Upper lobe of left lung (tissue), 6 donors: ENCODE data around the gene DCTN4. TPM values are rescaled to one million over a fixed set of nuclear protein-coding genes. Genes with fewer than 3 reads are reported as not detected.

Experiments used
- ATAC-seq, 2 donors: fragments of 200-7000 bp; cut with Tn5 transposase; one replicate each; pipeline ENCODE4 v1.9.1; 2022; ENCODE audit warnings: mild to moderate bottlenecking in 2 of 2, moderate library complexity in 2 of 2; ENCODE audit not compliant: low FRiP score in 2 of 2
- DNase-seq, 2 donors: peaks; one replicate each; pipeline ENCODE4 v3.0.0-alpha.2; 2019 to 2020
- H3K27ac ChIP-seq, 4 donors: fragments of 200-600 bp; sonication (generic); one replicate each; pipeline ENCODE4 v1.5.1; 2016 to 2019
- H3K27me3 ChIP-seq, 4 donors: fragments of 200-600 bp; sonication (generic); one replicate each; pipeline ENCODE4 v1.5.1; 2017 to 2019
- H3K36me3 ChIP-seq, 4 donors: fragments of 200-600 bp; sonication (generic); one replicate each; pipeline ENCODE4 v1.5.1; 2016 to 2019
- H3K4me1 ChIP-seq, 4 donors: fragments of 200-600 bp; sonication (generic); one replicate each; pipeline ENCODE4 v1.5.1; 2018 to 2019
- H3K4me3 ChIP-seq, 4 donors: fragments of 200-600 bp; sonication (generic); one replicate each; pipeline ENCODE4 v1.5.1; 2017 to 2019; ENCODE audit warnings: mild to moderate bottlenecking in 2 of 4, moderate library complexity in 1 of 4
- H3K9me3 ChIP-seq, 4 donors: fragments of 200-600 bp; sonication (generic); one replicate each; pipeline ENCODE4 v1.5.1; 2018 to 2019
- CTCF ChIP-seq, 6 experiments: fragments of 450-650 bp in 4 of 6; fragments of 200-600 bp in 2 of 6; sonication (generic) in 2 of 6; IDR thresholded peaks; one replicate each; pipeline ENCODE4 v1.5.1; 2016 to 2019; ENCODE audit warnings: antibody characterized with exemption in 6 of 6
- EP300 ChIP-seq, 4 donors: sonication (generic); formaldehyde crosslinking; IDR thresholded peaks; one replicate each; pipeline ENCODE4 v1.5.1; 2017; ENCODE audit warnings: antibody characterized with exemption in 4 of 4, control low read depth in 2 of 4
- POLR2A ChIP-seq, 4 donors: fragments of 450-650 bp; IDR thresholded peaks; one replicate each; pipeline ENCODE4 v1.5.1; 2016 to 2017; ENCODE audit warnings: antibody characterized with exemption in 4 of 4, mild to moderate bottlenecking in 2 of 4
- POLR2AphosphoS5 ChIP-seq, 2 donors: sonication (generic); formaldehyde crosslinking; IDR thresholded peaks; one replicate each; pipeline ENCODE4 v1.5.1; 2017; ENCODE audit warnings: antibody characterized with exemption in 2 of 2
- WGBS, 2 donors: methylation state at CpG; one replicate each; pipeline ENCODE4 v1.1.5; 2017 to 2018; 5-methylcytosine and 5-hydroxymethylcytosine counted together
- total RNA-seq, 6 donors: library from RNA; depleted of rRNA in 4 of 6; stranded (reverse); fragments of >200 nt in 4 of 6; gene quantifications; one replicate each; pipeline versions ENCODE4 v1.1.0 to v1.2.1, GENCODE V29; 2016 to 2021
- donor health status: DM: no; HTN: no; CAD: no; lungs with moderate emphysema.
- donor health status: DM: no; HTN: yes; CAD: no; lungs with severe emphysema.

The DCTN4 gene
- total RNA-seq, 6 donors from 2014 or later: 37.8 to 111 (median 71.4) TPM

DNA sequence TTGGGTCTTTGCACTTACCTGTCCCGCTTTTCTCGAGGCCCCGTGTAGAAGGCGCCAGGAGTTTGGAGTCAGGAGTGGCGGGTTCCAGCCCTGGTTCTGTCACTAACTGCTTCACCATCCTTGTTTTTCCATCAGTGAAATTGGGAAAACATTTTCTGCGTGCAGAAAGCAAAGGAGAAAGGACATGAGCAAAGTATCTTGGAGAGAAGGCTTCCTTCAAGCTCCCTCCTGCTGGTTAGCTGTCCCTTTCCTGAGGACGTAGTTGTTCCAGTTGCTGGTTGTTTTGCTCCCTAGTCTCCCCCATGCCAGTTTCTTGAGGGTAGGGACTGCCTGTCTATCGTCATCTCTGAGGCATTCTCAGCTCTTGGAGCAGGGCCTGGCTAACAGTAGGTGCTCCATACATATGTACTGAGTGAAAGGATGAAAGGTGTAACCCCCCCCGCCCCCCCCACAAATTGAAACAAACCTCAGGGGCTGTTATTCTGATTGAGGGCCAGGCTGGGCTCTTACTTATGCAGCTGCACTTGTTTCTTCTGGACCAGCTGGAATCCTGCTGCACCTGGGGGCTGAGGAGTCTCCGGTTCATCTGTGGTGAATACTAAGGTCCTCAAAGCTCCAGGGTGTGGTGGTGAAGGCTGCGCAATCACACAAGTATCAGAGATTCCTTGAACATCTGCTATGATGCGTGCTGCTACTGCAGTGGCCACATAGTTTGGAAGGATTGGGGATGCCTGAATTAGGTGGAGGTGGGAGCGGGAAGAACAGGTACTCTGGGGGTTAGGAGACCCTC, 20.8 kb upstream of the DCTN4 start:
- DNase-seq (no peak), ATAC-seq (no peak)
- no peaks in the 10 kb centered on the region for H3K36me3 ChIP-seq
- H3K4me3 ChIP-seq: peak overlapping the region; percentile 61 to 79 (median 74)
- no peaks in the 10 kb centered on the region for H3K9me3 ChIP-seq
- peak overlapping the region; percentile 84 to 95 (median 91) for H3K27ac ChIP-seq
- TF ChIP-seq CTCF (IDR thresholded peaks at IDR 0.05): no peak
- TF ChIP-seq EP300 (IDR thresholded peaks at IDR 0.05): no peak
- no peak for TF ChIP-seq POLR2AphosphoS5 (IDR thresholded peaks at IDR 0.05)
- TF ChIP-seq POLR2A (IDR thresholded peaks at IDR 0.05): no peak
- H3K4me1 ChIP-seq: peaks cover 39 to 50% (median 45%) of the 10 kb centered on the region in 4 donors
- 37 to 54% methylated on average over 12 to 13 of the region's 13 CpGs for WGBS, 2 donors
- H3K27me3 ChIP-seq: no peaks in the 10 kb centered on the region

- Histone ChIP-seq H3K36me3 (no peaks in the 10 kb centered on the region), H3K27me3 (no peaks in the 10 kb centered on the region), H3K4me1 (peaks cover 32 to 43% (median 38%) of the 10 kb centered on the region in 4 donors), H3K9me3 (no peaks in the 10 kb centered on the region), H3K4me3 (peak within 1 kb of the TSS; percentile 61 to 79 (median 74)), H3K27ac (peak within 1 kb of the TSS; percentile 84 to 95 (median 91))
- DNase-seq (peak; percentile 90 to 94), ATAC-seq (peak; percentile 91 to 92)
- WGBS, 2 donors: 0% methylated on average over 31 to 55 of the region's 59 CpGs
- TF ChIP-seq EP300 (IDR thresholded peaks at IDR 0.05) (no peak), POLR2A (IDR thresholded peaks at IDR 0.05) (peak in 3 of 4 donors; percentile 68 to 91 (median 69)), POLR2AphosphoS5 (IDR thresholded peaks at IDR 0.05) (peak; percentile 58 to 76), CTCF (IDR thresholded peaks at IDR 0.05) (peak in 5 of 6 experiments; percentile 18 to 55 (median 26))
These were observed 19.9 kb upstream of the DCTN4 start, which contains the start of gene SMIM3 for GRCh38 chr5:150778517-150779396. TSS of gene SMIM3 (plus strand) at chr5:150778757. CDS start at chr5:150795441, 16,684 bp downstream.

DNA sequence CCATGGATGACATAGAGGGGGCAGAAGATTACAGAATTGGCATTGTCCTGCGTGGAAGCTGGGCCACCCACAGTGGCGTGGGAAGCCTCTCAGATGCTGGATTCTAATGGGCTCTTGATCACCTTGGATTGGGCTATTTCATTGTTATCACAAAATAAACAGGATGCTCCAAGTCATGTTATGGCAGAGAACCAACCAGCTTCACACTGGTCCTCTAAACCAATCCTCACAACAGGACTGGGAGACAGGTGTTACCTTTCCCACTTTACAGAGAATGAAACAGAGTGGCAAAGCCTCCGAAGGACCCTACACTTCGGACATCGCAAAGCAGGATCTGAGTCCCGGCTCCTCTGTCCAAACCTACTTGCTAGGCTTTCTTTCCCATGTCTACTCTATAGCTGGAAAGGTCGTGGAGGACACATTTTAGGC, 19.3 kb upstream of the DCTN4 start:
- WGBS, 2 donors: 3 to 9% methylated on average over 7 of the region's 7 CpGs
- Histone ChIP-seq H3K9me3 (no peaks in the 10 kb centered on the region), H3K4me3 (peak overlapping the region; percentile 61 to 79 (median 74)), H3K4me1 (peaks cover 25 to 37% (median 33%) of the 10 kb centered on the region in 4 donors), H3K36me3 (no peaks in the 10 kb centered on the region), H3K27ac (peak overlapping the region; percentile 84 to 95 (median 91)), H3K27me3 (no peaks in the 10 kb centered on the region)
- TF ChIP-seq POLR2A (IDR thresholded peaks at IDR 0.05): no peak
- no peak for TF ChIP-seq EP300 (IDR thresholded peaks at IDR 0.05)
- no peak for TF ChIP-seq POLR2AphosphoS5 (IDR thresholded peaks at IDR 0.05)
- peak; percentile 1 for ATAC-seq
- no peak for DNase-seq

DNA sequence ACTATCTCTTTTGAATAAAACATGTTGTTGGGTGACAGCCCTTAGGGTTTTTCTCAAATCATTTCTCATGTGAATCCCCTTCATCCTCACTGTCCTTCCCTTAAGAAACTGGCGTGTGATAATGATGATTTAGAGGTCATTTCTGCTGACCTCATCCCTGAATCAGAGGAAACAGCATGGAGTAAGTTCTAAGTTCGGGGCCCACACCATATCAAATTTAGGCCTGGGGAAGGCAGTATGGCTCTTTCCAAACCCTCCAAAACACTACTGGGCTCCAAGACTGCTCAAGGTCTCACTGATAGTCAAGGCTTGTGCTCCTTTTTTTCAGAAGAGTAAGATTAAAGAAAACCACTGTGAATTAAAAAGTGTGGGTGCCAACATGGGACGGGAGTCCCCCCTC, 18.9 kb upstream of the DCTN4 start:
- Histone ChIP-seq H3K27ac (peak overlapping the region; percentile 84 to 95 (median 91)), H3K36me3 (no peaks in the 10 kb centered on the region), H3K4me1 (peaks cover 21 to 33% (median 29%) of the 10 kb centered on the region in 4 donors), H3K4me3 (peak overlapping the region in 2 of 4 donors; percentile 72 to 75), H3K9me3 (no peaks in the 10 kb centered on the region), H3K27me3 (no peaks in the 10 kb centered on the region)
- TF ChIP-seq POLR2AphosphoS5 (IDR thresholded peaks at IDR 0.05): no peak
- TF ChIP-seq POLR2A (IDR thresholded peaks at IDR 0.05): no peak
- TF ChIP-seq EP300 (IDR thresholded peaks at IDR 0.05): no peak
- TF ChIP-seq CTCF (IDR thresholded peaks at IDR 0.05): no peak
- ATAC-seq (no peak), DNase-seq (no peak)
- 56 to 61% methylated on average over 3 of the region's 3 CpGs for WGBS, 2 donors

- no peak for DNase-seq
- no peaks in the 10 kb centered on the region for H3K27me3 ChIP-seq
- ATAC-seq: no peak
- H3K36me3 ChIP-seq: no peaks in the 10 kb centered on the region
- peaks cover 4 to 9% (median 7%) of the 10 kb centered on the region in 4 donors for H3K4me1 ChIP-seq
- TF ChIP-seq CTCF (IDR thresholded peaks at IDR 0.05) (no peak), EP300 (IDR thresholded peaks at IDR 0.05) (no peak), POLR2AphosphoS5 (IDR thresholded peaks at IDR 0.05) (no peak), POLR2A (IDR thresholded peaks at IDR 0.05) (no peak)
- no peak overlapping the region for H3K4me3 ChIP-seq
- no peaks in the 10 kb centered on the region for H3K9me3 ChIP-seq
- no peak overlapping the region for H3K27ac ChIP-seq
- 56 to 71% methylated on average over 1 of the region's 1 CpG for WGBS, 2 donors
These were observed 15.3 kb upstream of the DCTN4 start for GRCh38 chr5:150774145-150774544.
